ENCODE data around the gene PLA2G2D. TPM values are rescaled to one million over a fixed set of nuclear protein-coding genes. Genes with fewer than 3 reads are reported as not detected.

The PLA2G2D gene
- total and polyA plus RNA-seq, 7 donors = not detected

DNA sequence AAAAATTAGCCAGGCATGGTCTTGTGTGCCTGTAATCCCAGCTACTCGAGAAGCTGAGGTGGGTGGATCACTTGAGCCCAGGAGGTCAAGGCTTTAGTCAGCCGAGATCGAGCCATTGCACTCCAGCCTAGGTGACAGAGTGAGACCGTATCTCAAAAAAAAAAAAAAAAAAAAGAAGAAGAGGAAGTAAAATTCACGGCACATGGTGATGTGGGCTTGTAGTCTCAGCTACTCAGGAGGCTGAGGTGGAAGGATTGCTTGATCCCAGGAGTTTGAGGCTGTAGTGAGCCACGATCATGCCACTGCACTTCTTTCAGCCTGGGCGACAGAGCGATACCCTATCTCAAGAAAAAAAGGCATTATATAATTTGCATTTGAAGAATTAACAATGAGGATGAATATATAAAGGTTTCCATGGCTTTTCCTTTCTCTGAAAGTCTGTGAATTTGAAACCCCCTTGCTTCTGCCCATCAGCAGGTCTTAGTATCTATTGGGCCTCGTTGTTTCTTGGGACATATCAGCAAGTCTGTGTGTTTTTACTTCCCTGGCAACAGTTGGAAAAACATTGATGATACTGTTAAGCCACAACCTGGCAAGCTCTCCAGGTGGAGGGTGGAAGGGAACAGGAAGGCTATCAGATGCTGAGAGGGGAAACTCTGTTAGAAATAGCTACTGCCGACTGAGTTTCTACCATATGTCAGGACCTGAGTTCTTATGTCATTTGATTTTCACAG lies 4.6 kb upstream of the PLA2G2D start:
- Histone ChIP-seq H3K27me3 (ENCODE audit: insufficient read depth in 3 of 3, low read length in 2 of 3) (peaks cover 0 to 18% (median 3%) of the 10 kb centered on the region in 3 donors), H3K9me3 (no peaks in the 10 kb centered on the region), H3K4me3 (no peak overlapping the region), H3K4me1 (no peaks in the 10 kb centered on the region), H3K27ac (no peak overlapping the region), H3K36me3 (ENCODE audit: insufficient read depth in 1 of 2, low read depth in 1 of 2) (no peaks in the 10 kb centered on the region)
- 62 to 72% (median 62%) methylated on average over 10 of the region's 10 CpGs for WGBS, 3 donors
- ATAC-seq = no peak
- intact Hi-C loops (cut with DNase I) = no loop called here
- no peak for DNase-seq
- TF ChIP-seq, protein P1, sequence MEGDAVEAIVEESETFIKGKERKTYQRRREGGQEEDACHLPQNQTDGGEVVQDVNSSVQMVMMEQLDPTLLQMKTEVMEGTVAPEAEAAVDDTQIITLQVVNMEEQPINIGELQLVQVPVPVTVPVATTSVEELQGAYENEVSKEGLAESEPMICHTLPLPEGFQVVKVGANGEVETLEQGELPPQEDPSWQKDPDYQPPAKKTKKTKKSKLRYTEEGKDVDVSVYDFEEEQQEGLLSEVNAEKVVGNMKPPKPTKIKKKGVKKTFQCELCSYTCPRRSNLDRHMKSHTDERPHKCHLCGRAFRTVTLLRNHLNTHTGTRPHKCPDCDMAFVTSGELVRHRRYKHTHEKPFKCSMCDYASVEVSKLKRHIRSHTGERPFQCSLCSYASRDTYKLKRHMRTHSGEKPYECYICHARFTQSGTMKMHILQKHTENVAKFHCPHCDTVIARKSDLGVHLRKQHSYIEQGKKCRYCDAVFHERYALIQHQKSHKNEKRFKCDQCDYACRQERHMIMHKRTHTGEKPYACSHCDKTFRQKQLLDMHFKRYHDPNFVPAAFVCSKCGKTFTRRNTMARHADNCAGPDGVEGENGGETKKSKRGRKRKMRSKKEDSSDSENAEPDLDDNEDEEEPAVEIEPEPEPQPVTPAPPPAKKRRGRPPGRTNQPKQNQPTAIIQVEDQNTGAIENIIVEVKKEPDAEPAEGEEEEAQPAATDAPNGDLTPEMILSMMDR (IDR thresholded peaks at IDR 0.05) = no peak

DNA sequence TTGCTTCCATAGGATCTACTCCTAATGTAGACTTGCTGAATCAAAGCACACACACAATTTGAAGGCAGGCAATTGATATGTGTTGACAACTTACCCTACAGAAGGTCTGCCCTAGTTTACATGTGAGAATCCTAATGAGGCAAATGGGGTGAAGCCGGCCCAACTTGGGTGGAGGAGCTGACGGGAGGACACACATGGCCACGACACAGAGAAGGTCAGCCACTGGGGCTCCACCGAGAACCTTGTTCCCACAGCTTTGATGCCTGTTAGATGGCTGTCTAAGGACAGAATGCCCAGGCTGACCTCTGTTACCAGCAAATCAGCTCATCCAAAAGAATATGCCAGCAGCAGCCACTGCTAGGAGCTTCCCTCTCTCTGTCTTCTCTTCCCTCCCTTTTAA lies 1.5 kb upstream of the PLA2G2D start:
- TF ChIP-seq, protein P1 (IDR thresholded peaks at IDR 0.05) = no peak
- no peak overlapping the region for H3K27ac ChIP-seq
- H3K4me1 ChIP-seq = no peaks in the 10 kb centered on the region
- no peak overlapping the region for H3K4me3 ChIP-seq
- no peaks in the 10 kb centered on the region for H3K36me3 ChIP-seq (ENCODE audit: insufficient read depth in 1 of 2, low read depth in 1 of 2)
- no peak for DNase-seq
- no peaks in the 10 kb centered on the region for H3K9me3 ChIP-seq
- ATAC-seq = no peak
- peaks cover 0 to 29% (median 3%) of the 10 kb centered on the region in 3 donors for H3K27me3 ChIP-seq (ENCODE audit: insufficient read depth in 3 of 3, low read length in 2 of 3)
- intact Hi-C loops (cut with DNase I) = no loop called here
- 83 to 87% (median 86%) methylated on average over 4 of the region's 4 CpGs for WGBS, 3 donors

DNA sequence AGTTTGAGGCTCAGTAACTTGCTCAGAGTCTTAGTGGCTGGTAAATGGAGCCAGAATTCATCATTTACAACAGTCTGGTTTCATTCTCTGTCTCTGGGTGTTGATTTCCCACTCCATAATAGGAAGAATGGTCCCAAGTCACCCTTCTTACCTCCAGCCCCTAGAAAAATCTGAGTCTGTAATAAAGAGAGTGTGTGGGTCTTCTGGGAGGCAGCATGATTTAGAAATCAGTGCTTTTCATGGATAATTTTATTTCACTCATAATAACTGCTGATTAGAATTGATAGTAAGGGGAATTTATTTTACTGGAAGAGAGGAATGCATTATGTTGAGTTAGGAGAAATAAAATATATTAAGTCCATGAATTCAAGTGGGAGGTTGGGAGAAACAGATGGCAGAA lies 2.1 kb downstream of the PLA2G2D start:
- DNase-seq (no peak), ATAC-seq (no peak)
- Histone ChIP-seq H3K9me3 (no peaks in the 10 kb centered on the region), H3K36me3 (ENCODE audit: insufficient read depth in 1 of 2, low read depth in 1 of 2) (no peaks in the 10 kb centered on the region), H3K4me1 (no peaks in the 10 kb centered on the region), H3K27ac (no peak overlapping the region), H3K27me3 (ENCODE audit: insufficient read depth in 3 of 3, low read length in 2 of 3) (peaks cover 0 to 16% (median 2%) of the 10 kb centered on the region in 3 donors), H3K4me3 (no peak overlapping the region)
- intact Hi-C loops (cut with DNase I) = no loop called here
- TF ChIP-seq, protein P1 (IDR thresholded peaks at IDR 0.05) = no peak

GRCh38 chr1:20115916-20116315 lies 3.4 kb downstream of the PLA2G2D start:
- intact Hi-C loops (cut with DNase I) = no loop called here
- ATAC-seq = no peak
- no peaks in the 10 kb centered on the region for H3K4me1 ChIP-seq
- H3K9me3 ChIP-seq = no peaks in the 10 kb centered on the region
- H3K4me3 ChIP-seq = no peak overlapping the region
- no peaks in the 10 kb centered on the region for H3K36me3 ChIP-seq (ENCODE audit: insufficient read depth in 1 of 2, low read depth in 1 of 2)
- 77 to 84% (median 79%) methylated on average over 7 of the region's 7 CpGs for WGBS, 3 donors
- peaks cover 0 to 16% (median 2%) of the 10 kb centered on the region in 3 donors for H3K27me3 ChIP-seq (ENCODE audit: insufficient read depth in 3 of 3, low read length in 2 of 3)
- DNase-seq = no peak
- TF ChIP-seq, protein P1 (IDR thresholded peaks at IDR 0.05) = no peak
- no peak overlapping the region for H3K27ac ChIP-seq

DNA sequence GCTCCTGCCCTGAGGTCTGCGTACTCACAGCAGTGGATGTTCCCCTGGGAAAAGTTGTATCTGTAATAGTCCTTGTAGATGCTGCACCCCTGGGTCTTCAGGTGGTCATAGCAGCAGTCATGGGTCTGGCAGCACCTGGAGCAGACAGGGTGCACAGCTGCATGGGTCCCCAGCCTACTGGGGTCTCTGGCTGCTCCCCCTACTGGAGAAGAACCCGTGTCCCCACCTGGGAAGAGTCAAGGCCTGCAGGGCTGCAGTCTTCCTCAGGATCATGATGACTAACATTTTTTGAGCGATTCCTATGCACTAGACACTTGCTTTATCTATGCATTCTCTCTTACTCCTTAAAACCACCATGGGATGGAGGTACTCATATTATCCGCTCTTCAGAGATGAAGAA lies 3.9 kb downstream of the PLA2G2D start:
- Histone ChIP-seq H3K4me3 (no peak overlapping the region), H3K9me3 (no peaks in the 10 kb centered on the region), H3K36me3 (ENCODE audit: insufficient read depth in 1 of 2, low read depth in 1 of 2) (no peaks in the 10 kb centered on the region), H3K27ac (no peak overlapping the region), H3K4me1 (no peaks in the 10 kb centered on the region), H3K27me3 (ENCODE audit: insufficient read depth in 3 of 3, low read length in 2 of 3) (peaks cover 0 to 16% (median 2%) of the 10 kb centered on the region in 3 donors)
- intact Hi-C loops (cut with DNase I) = no loop called here
- 78 to 80% (median 80%) methylated on average over 4 of the region's 4 CpGs for WGBS, 3 donors
- TF ChIP-seq, protein P1 (IDR thresholded peaks at IDR 0.05) = no peak
- DNase-seq (no peak), ATAC-seq (no peak)
